GM12891 (cell line): ENCODE data around the gene BRAP.

Source experiments
- PAX5 ChIP-seq: IDR thresholded peaks from 2 replicates; pipeline ENCODE4 v1.6.1; 2011; ENCODE audit warnings: low read length, moderate library complexity, mild to moderate bottlenecking; ENCODE audit not compliant: insufficient read depth, severe bottlenecking
- POLR2A ChIP-seq: IDR thresholded peaks from 2 replicates; pipeline ENCODE4 v1.6.1; 2011; ENCODE audit warnings: low read depth, low read length, control low read depth
- POLR2AphosphoS5 ChIP-seq: IDR thresholded peaks from 2 replicates; pipeline ENCODE4 v1.6.1; 2011; ENCODE audit warnings: low read depth, low read length, control low read depth
- POU2F2 ChIP-seq: IDR thresholded peaks from 2 replicates; pipeline ENCODE4 v1.6.1; 2011; ENCODE audit warnings: low read depth, mild to moderate bottlenecking, control low read depth, low read length, moderate library complexity
- SPI1 ChIP-seq: IDR thresholded peaks from 2 replicates; pipeline ENCODE4 v1.6.1; 2011; ENCODE audit warnings: low read depth, low read length, control low read depth
- TAF1 ChIP-seq: IDR thresholded peaks from 2 replicates; pipeline ENCODE4 v1.6.1; 2011; ENCODE audit warnings: low read depth, low read length, control low read depth

DNA sequence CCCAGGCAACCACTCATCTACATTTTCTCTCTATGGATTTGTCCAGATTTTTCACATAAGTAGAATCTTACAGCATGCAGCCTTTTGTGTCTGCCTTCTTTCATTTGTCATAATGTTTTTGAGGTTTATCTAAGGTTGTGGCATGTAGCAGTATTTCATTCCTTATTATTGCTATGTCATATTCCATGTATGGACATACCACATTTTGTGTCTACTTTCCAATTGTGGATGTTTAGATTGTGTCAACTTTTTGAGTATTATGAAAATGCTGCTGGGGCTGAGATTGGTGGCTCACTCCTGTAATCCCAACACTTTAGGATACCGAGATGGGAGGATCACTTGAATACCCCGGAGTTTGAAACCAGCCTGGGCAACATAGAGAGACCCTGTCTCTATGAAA lies 83.4 kb downstream of the BRAP start:
- TF ChIP-seq POLR2AphosphoS5 (no peak), POLR2A (no peak), TAF1 (no peak), POU2F2 (no peak), SPI1 (no peak), PAX5 (no peak)
